B cell (primary cell): ENCODE measurements around the gene ADRA1B.

Experiments used
- EZH2 ChIP-seq: IDR thresholded peaks from 2 replicates; pipeline ENCODE4 v1.6.1; 2012; ENCODE audit warnings: borderline replicate concordance, low read depth, mild to moderate bottlenecking, moderate library complexity, low read length; ENCODE audit not compliant: insufficient read depth, poor library complexity, severe bottlenecking
- TF ChIP-seq, protein P1 (sequence below): fragments of 200-600 bp; IDR thresholded peaks from one replicate; pipeline ENCODE4 v1.8.0; 2022; ENCODE audit warnings: antibody characterized with exemption, mild to moderate bottlenecking

DNA sequence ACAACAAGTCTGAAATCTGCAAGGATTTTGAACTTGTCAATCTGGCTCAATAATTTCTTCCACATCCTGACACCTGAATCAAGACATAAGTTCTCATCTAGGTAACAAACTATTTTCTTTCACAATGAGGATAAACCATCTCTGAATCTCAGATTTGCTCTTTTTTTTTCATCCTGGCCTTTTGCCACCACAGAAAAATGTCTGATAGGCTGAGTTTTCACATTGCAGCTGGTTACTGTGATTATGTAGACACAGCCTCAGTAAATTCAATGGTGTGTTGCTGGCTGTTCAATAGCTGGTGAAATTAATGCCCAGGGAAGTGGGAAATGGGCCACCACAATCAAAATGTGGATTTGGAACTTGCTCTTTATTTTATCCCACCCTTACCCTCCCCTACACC is 2.8 kb upstream of the ADRA1B start:
- TF ChIP-seq, protein P1, sequence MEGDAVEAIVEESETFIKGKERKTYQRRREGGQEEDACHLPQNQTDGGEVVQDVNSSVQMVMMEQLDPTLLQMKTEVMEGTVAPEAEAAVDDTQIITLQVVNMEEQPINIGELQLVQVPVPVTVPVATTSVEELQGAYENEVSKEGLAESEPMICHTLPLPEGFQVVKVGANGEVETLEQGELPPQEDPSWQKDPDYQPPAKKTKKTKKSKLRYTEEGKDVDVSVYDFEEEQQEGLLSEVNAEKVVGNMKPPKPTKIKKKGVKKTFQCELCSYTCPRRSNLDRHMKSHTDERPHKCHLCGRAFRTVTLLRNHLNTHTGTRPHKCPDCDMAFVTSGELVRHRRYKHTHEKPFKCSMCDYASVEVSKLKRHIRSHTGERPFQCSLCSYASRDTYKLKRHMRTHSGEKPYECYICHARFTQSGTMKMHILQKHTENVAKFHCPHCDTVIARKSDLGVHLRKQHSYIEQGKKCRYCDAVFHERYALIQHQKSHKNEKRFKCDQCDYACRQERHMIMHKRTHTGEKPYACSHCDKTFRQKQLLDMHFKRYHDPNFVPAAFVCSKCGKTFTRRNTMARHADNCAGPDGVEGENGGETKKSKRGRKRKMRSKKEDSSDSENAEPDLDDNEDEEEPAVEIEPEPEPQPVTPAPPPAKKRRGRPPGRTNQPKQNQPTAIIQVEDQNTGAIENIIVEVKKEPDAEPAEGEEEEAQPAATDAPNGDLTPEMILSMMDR: no peak
- TF ChIP-seq EZH2: no peak
